GM12891 (cell line): ENCODE data around the gene TNFRSF21.

Experiments
- POLR2A ChIP-seq: IDR thresholded peaks from 2 replicates; pipeline ENCODE4 v1.6.1; 2011; ENCODE audit warnings: low read depth, low read length, control low read depth
- POLR2AphosphoS5 ChIP-seq: IDR thresholded peaks from 2 replicates; pipeline ENCODE4 v1.6.1; 2011; ENCODE audit warnings: low read depth, low read length, control low read depth
- TAF1 ChIP-seq: IDR thresholded peaks from 2 replicates; pipeline ENCODE4 v1.6.1; 2011; ENCODE audit warnings: low read depth, low read length, control low read depth

GRCh38 chr6:47319867-47320266 is 10.2 kb upstream of the TNFRSF21 start:
- no peak for TF ChIP-seq POLR2A
- TF ChIP-seq TAF1, result no peak
- no peak for TF ChIP-seq POLR2AphosphoS5
